ENCODE measurements around the gene FAM184B. TPM values are rescaled to one million over a fixed set of nuclear protein-coding genes. Genes with fewer than 3 reads are reported as not detected.

Gene FAM184B
- total RNA-seq, 1 donor = not detected

GRCh38 chr4:17787315-17787714 is 5.9 kb upstream of the FAM184B start:
- H3K27ac ChIP-seq (ENCODE audit: low read depth, low read length) = no peak overlapping the region
- peaks cover 8% of the 10 kb centered on the region for H3K27me3 ChIP-seq (ENCODE audit: insufficient read depth, low read length)
- no peak overlapping the region for H3K4me3 ChIP-seq (ENCODE audit: insufficient read depth, low read length)
- no peaks in the 10 kb centered on the region for H3K9me3 ChIP-seq (ENCODE audit: low read depth, low read length)
- H3K4me1 ChIP-seq (ENCODE audit: insufficient read depth, low read length) = no peaks in the 10 kb centered on the region
- H2AFZ ChIP-seq (ENCODE audit: low read length) = no peak overlapping the region
- no peaks in the 10 kb centered on the region for H3K36me3 ChIP-seq (ENCODE audit: insufficient read depth, low read length)
- no peak overlapping the region for H3K4me2 ChIP-seq (ENCODE audit: insufficient read depth, low read length)
- TF ChIP-seq CTCF (IDR thresholded peaks at IDR 0.05; ENCODE audit: extremely low read depth, low read depth, low read length) = no peak
- no peaks in the 10 kb centered on the region for H3K79me2 ChIP-seq (ENCODE audit: insufficient read depth, low read length)
- H4K20me1 ChIP-seq (ENCODE audit: insufficient read depth, low read length) = no peaks in the 10 kb centered on the region
- DNase-seq (ENCODE audit: insufficient read length, low spot score, missing footprints) = no peak

- Histone ChIP-seq H3K9me3 (ENCODE audit: low read depth, low read length) (no peaks in the 10 kb centered on the region), H3K4me1 (ENCODE audit: insufficient read depth, low read length) (peaks cover 5% of the 10 kb centered on the region), H3K27me3 (ENCODE audit: insufficient read depth, low read length) (peaks cover 15% of the 10 kb centered on the region), H3K4me2 (ENCODE audit: insufficient read depth, low read length) (no peak overlapping the region), H3K36me3 (ENCODE audit: insufficient read depth, low read length) (no peaks in the 10 kb centered on the region), H3K79me2 (ENCODE audit: insufficient read depth, low read length) (no peaks in the 10 kb centered on the region), H4K20me1 (ENCODE audit: insufficient read depth, low read length) (no peaks in the 10 kb centered on the region), H3K4me3 (ENCODE audit: insufficient read depth, low read length) (no peak overlapping the region), H2AFZ (ENCODE audit: low read length) (no peak overlapping the region), H3K27ac (ENCODE audit: low read depth, low read length) (no peak overlapping the region)
- DNase-seq (ENCODE audit: insufficient read length, low spot score, missing footprints) = no peak
- TF ChIP-seq CTCF (IDR thresholded peaks at IDR 0.05; ENCODE audit: extremely low read depth, low read depth, low read length) = no peak
Measured at GRCh38 chr4:17786567-17786966, 5.1 kb upstream of the FAM184B start.

- no peaks in the 10 kb centered on the region for H4K20me1 ChIP-seq (ENCODE audit: insufficient read depth, low read length)
- no peaks in the 10 kb centered on the region for H3K79me2 ChIP-seq (ENCODE audit: insufficient read depth, low read length)
- H3K4me1 ChIP-seq (ENCODE audit: insufficient read depth, low read length) = peaks cover 6% of the 10 kb centered on the region
- H3K4me3 ChIP-seq (ENCODE audit: insufficient read depth, low read length) = no peak overlapping the region
- H3K4me2 ChIP-seq (ENCODE audit: insufficient read depth, low read length) = no peak overlapping the region
- H2AFZ ChIP-seq (ENCODE audit: low read length) = no peak overlapping the region
- DNase-seq (ENCODE audit: insufficient read length, low spot score, missing footprints) = no peak
- peaks cover 23% of the 10 kb centered on the region for H3K27me3 ChIP-seq (ENCODE audit: insufficient read depth, low read length)
- no peaks in the 10 kb centered on the region for H3K36me3 ChIP-seq (ENCODE audit: insufficient read depth, low read length)
- H3K9me3 ChIP-seq (ENCODE audit: low read depth, low read length) = no peaks in the 10 kb centered on the region
- H3K27ac ChIP-seq (ENCODE audit: low read depth, low read length) = no peak overlapping the region
- no peak for TF ChIP-seq CTCF (IDR thresholded peaks at IDR 0.05; ENCODE audit: extremely low read depth, low read depth, low read length)
Measured at GRCh38 chr4:17785858-17786257, 4.4 kb upstream of the FAM184B start.

- no peak for TF ChIP-seq CTCF (IDR thresholded peaks at IDR 0.05; ENCODE audit: extremely low read depth, low read depth, low read length)
- H3K79me2 ChIP-seq (ENCODE audit: insufficient read depth, low read length) = no peaks in the 10 kb centered on the region
- H3K9me3 ChIP-seq (ENCODE audit: low read depth, low read length) = no peaks in the 10 kb centered on the region
- peak overlapping the region; percentile 89 for H3K4me2 ChIP-seq (ENCODE audit: insufficient read depth, low read length)
- DNase-seq (ENCODE audit: insufficient read length, low spot score, missing footprints) = no peak
- peak overlapping the region; percentile 62 for H2AFZ ChIP-seq (ENCODE audit: low read length)
- peak overlapping the region; percentile 61 for H3K4me3 ChIP-seq (ENCODE audit: insufficient read depth, low read length)
- H3K36me3 ChIP-seq (ENCODE audit: insufficient read depth, low read length) = no peaks in the 10 kb centered on the region
- H3K4me1 ChIP-seq (ENCODE audit: insufficient read depth, low read length) = peaks cover 15% of the 10 kb centered on the region
- H3K27ac ChIP-seq (ENCODE audit: low read depth, low read length) = no peak overlapping the region
- no peaks in the 10 kb centered on the region for H4K20me1 ChIP-seq (ENCODE audit: insufficient read depth, low read length)
- peaks cover 38% of the 10 kb centered on the region for H3K27me3 ChIP-seq (ENCODE audit: insufficient read depth, low read length)
Measured at GRCh38 chr4:17780501-17781299, 721 bp downstream of the FAM184B start.

Measured in osteoblast (primary cell).